HG03095 (cell line): ENCODE measurements around the gene AP3B1.

Source experiments
- ATAC-seq: cut with Tn5 transposase; IDR thresholded peaks from one replicate; pipeline ENCODE4 v1.9.1; 2021; ENCODE audit warnings: moderate library complexity; ENCODE audit not compliant: unreplicated experiment

AP3B1 gene

DNA sequence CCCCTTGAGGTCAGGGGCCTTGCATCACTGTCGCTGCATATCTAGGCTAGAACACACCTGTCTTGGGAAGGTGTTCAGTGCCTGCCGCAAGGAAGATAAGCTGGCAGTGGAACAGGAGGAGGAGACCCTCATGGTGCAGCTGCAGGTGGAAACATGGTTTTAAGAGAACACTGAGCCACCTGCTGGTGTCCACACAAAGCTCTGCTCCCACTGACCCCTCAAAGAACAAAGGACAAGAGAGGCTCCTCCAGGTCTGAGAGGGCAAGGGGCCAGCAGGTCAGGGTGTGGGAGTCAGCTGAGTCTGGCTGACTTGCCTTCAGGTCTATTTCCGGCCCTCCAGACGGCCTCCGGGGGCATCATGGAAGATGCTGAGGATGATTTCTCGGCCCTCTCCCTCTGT lies 308.2 kb downstream of the AP3B1 start:
- no peak for ATAC-seq

DNA sequence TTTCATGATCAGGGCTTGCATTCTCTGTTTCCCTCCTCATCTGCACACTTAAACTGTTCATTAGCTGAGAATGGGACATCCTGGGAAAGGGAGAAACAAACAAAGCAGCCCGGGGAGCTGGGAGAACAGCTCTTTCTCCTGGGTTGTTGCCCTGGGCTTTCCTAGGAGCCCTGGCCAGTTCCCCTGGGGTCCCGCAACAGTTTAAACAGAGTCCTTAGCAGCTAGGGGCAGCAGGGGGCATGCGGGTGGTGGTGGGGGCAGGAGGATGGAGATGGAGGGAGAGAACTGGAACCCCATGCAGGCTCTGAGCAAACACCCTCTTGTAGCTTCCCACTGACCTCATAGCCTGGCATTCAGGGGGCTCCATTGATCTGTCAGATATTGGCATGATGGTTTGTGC lies 309.3 kb downstream of the AP3B1 start:
- ATAC-seq, result no peak

DNA sequence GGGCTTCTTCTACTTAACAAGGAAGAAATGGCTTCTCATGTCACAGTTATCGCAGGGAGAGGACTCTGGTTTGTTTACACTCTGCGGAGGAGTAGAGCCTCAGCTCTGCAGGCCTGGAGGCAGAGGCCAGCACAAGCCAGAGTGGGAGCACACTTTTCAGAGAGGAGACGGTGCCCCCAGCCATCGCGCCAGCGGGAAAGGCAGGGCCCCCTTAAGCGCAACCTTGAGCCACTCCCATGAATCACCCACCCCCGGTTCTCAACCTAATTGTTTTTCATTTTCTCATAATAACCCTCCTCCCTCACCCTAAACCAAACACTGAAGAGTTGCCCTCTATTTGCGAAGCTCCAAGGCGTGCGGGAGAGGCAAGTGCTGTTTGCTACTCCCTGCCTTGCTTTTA lies 309.9 kb downstream of the AP3B1 start:
- no peak for ATAC-seq

DNA sequence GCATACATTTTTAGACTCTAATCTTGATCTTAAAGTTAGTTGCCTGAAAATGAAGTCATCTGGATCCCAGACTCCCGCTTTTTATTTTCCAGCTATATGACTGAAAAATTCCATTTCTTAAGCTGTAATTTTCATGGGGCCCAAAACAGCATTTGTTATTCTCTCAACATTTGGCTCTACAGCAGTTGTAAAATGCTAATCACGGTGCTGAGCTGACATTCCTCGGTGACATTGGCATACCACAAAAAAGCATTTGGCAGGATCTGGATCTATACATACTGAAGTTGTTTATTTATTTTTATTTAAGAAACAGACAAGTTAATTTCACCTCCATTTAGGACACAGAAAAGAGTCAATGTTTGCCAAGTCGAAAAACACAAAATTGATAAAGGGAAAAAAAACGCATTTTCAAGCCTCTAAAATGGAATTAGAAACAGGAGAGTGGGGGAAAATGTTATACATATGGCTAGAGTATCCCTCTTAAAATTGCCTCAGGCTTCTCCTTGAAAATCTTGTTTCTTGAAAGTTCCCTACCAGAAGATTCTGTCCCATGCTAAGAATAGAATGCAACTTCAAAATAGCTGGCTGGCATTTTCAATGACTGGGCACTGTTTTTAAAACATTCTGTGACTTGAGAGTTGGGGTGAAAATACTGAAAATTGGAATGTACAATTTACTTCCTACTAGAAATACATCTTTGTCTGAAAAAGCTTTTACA lies 310.9 kb downstream of the AP3B1 start:
- no peak for ATAC-seq

DNA sequence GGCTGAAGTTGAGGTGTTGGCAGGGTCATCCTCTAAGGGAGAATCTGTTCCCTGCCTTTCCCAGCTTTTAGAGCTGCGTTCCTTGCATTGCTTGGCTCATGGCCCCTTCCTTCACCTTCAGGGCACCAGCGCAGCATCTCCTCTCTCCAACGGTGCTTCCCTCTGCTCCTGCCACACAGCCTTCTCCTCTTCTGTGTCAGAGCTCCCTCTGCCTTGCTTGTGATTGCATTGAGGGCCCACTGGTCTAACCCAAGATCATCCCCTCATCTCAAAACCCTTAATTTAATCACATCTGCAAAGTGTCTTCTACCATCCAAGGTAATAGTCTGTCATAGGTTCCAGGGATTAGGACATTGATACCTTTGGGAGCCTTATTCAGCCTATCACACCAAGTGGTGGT lies 312.7 kb downstream of the AP3B1 start:
- ATAC-seq, result no peak

DNA sequence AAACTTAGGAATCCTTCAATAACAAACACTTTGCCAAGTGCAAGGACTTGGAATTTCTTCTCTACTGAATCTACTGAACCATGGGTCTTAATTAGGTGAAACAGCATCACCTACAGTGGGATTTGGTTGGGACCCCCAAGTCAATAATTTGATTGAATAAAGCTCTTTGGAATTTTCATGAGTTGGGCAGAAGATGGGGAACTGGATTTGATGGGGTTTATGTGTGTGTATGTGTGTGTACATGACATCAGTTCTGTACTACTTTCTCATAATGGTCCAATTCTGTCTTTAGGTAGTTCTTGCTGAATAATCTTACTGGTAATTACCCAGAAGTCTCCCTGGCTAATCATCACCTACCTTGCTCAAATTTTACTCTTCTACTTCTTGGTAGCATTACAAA lies 319.9 kb downstream of the AP3B1 start:
- ATAC-seq, result no peak

DNA sequence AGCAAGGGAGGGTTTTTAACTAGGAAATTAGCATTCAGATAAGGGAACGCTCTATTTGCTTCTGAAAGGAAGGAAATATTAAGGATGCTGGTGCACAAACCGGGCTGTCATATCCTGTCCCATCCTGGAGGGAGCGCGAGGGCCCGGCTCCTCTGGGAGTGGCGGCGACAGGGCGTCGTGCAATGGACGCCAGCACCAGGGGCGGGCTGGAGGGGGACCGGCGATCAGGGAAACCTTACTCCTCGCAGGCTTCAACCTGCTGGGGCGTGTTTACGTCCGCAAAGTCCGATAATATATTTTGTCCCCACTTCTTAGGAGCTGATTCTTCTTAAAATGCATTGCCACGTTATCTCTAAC lies 321.3 kb downstream of the AP3B1 start:
- ATAC-seq, result no peak

DNA sequence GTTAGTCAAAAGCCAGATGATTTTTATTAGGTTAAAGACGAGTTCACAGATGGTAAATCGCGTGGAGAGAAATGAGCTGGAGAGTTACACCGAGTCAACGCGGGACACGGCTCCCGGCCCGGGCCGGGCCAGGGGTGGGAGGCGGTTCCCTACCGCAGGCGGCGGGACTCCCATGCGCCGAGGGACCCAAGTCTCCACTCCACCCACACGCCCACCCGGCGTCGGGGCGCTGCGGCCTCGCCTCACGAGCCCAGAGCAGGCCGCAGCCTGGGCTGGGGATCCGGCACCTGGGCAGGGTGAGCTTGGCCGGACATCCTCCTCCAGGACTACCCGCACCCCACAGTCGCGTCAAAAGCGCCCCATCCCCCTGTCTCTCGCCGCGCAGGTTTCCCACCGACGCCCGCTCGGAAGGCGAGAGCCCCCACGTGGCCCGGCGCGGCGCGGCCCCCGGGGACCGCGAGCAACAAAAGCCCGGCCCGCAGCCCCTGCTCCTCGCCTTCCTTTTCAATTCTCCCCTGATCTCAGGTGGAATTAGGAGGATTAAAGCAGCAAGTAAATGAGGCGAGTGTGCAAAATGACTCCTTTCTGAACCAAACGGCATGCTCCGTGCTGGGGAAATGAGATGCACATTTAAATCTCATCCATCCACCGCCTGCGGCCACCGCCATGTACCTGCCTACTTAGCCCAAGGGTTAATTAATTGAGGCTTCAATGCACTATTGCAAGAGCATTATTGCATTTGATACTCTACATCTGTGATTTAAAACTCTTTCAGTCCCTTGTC lies 321.8 kb downstream of the AP3B1 start:
- ATAC-seq, result peak; percentile 56

DNA sequence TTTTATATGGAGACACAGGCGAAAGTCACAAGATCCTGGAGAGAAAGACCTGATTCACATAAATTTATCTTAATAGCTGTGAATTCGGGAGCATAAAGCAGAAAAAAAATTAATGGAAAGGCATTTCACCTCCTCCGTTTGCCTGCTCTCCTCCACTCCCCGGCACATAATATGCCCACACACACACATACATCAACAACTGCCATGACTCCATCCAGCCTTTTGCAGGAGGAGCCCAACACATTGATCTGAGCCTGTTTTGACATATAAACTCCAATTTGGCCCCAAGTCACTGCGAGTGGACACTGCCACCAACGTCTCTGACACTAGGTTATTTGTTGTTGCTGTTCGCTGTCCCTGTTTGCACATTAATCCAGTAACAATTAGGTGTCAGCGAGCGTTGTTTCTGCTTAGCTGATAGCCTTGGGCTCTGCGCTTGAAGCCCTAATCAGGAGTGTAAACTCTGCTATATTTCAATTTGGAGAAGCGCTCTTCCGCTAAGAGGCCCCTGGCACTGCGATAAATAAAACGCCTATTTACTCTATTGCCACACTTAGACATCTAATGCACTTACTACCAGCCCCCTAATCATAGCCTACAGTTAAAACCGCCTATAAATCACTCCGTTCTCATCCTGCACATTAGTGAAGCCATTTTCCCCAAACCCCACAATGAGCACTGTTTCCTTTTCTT lies 322.6 kb downstream of the AP3B1 start:
- ATAC-seq, result no peak

DNA sequence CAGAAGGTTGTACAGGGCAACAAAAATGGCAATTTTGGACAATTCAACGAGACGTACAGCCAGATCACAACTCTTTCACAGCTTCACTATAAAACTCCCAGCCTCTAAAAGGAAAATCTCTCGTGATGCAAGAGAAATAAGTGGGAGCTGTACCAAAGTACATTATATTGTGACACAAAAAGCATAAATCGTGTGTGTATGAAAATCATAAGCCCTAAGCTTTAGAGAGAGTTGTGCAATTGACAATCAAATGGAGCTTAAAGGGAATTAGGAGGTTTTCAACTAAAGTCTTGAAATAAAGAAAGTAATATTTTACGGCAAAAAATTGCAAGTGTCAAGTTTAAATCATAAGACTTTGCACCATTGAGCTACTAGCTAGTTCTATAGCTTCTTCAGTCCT lies 323.6 kb downstream of the AP3B1 start:
- no peak for ATAC-seq

DNA sequence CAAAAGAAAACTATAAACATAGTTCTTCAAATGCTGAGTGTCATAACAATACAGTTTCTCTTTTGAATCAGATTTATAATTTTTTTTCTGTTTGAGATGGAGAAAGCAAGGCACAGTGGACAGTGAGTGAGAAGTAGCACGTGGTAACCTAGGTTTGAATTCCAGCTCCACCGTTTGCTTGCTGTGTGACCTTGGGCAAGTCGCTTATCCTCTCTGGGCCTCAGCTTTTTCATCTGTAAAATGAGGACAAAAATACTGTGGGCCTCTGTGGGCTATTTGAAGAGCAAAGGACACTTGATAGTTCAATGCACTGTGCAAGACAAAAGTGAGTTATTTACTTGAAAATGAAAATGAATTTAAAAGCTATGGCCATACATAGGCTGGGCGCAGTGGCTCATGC lies 330.7 kb downstream of the AP3B1 start:
- ATAC-seq, result no peak

DNA sequence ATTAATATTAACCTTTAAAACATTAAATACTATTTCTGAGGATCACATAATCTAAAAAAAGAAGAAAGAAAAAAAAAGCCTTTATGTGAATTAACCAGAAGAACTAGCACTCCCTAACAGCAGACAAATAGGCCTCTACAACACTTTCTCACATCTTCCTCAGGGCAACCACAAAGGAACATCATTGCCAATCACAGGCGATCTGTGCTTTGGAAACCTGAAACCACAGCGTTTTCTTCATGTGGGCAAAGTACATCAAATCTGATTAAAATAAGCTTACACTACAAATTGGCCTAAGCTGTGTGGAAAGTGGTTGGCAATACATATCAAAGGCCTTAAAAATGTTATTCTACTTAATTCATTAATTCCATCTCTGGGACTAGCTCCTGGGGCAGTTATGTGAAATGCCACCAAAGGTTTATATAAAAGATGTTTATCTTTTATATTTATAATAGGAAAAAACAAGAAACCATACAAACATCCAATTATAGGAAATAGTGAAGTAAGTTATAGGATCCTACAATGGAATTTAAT lies 333.6 kb downstream of the AP3B1 start:
- no peak for ATAC-seq

DNA sequence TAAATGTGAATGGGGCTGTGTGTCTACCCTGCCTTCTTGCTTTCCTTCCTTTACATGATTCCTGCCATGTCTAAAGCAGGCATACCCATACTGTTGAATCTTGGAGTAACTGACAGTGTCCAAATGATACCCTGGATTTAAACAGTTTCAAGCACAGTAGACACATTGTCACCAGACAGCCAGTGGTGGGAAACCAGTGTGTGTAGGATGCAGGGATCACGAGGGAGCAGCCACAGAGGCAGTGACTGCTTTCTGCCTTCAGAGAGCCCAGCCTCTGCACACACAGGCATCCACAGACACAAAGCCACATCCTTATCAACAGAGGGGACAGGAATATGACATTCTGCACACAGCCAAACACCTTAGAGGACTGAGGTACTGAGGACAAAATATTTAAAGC lies 334.2 kb downstream of the AP3B1 start:
- ATAC-seq, result no peak

DNA sequence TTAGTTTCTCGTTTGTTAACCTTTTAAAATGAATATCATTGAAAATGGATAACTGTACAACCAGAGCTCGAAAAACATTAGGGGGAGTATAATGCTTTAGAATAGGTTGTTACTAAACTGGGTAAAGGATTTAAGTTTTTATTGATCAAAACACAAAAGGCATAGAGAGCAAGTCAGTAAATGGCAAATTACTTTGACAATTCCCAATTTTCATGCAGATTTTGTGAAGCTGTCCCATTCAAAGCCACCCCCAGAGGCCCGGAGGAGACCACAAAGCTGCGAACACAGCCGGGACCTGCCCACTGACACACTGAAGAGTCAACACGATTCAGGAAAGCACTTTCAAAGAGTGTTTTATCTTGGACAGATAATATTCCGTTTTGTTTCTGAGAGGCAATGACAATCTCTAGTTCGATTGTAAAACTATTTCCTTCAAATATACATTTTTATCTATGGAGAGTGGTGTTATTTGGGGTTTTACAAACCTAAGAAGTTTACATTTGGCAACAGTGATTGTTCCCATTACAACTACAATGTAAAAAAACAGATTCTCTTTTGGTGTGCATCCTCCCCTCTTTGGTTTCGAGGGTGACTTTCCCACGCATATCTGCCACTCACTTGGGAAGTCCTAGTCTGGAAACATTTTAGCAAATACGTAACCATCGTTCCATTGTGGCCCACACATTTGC lies 335.7 kb downstream of the AP3B1 start:
- no peak for ATAC-seq

DNA sequence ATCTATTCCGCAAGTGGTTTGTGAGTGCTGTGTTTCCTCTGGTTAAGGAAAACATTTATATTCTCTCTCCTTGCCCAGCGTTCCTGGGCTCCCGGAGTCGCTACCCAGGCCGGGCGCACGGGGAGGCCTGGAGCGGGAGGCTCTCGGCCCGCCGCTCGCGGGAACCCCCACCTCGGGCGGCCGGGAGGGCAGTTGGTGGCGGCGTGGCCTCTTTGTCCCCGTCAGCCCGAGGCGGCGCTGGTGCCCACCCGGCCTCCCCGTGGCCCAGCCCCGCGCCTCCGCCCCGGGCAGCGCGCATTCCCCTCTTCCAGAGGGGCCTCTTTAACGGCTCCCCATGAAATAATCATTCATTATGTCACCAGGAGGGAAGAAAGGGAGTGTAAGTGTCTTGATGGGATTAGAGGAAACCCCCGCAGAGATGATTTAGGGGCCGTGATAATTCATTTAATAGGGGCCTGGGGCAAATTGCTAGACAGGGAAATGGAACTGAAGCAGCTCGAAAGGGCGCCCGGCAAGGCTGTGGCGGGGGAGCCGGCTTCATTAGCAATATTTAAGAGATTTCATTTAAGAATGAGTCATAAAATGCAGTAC lies 336.5 kb downstream of the AP3B1 start:
- no peak for ATAC-seq

DNA sequence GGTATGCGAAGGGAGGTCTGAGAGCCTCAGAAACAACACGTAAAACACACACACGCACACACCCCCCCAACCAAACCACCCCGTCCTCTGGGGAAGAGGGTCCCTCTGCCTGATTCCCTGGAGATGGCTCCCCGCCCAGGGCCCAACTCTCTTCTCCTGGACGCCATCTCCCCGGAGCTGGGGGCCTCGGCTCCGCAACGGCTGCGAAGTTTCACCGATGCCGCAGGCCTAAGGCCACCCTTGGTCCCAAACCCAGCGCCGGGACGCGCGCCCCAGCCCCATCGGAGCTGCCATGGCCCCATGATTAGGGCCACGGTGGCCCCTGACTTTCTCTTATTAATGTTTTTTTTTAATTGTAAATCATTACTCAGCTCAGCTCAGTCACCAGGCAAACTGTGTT lies 337.0 kb downstream of the AP3B1 start:
- ATAC-seq, result no peak

DNA sequence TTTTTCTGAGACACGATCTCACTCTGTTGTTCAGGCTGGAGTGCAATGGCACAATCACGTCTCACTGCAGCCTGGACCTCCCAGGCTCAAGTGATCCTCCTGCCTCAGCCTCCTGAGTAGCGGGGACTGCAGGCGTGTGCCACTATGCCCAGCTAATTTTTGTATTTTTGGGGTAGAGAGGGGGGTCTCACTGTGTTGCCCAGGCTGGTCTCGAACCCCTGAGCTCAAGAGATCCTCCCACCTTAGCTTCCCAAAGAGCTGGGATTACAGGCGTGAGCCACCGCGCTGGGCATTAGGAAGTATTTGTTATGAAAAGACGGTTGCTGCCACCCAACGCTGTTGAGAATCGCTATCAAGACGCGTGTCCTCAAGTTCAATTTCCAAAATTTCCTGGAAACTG lies 337.4 kb downstream of the AP3B1 start:
- no peak for ATAC-seq

DNA sequence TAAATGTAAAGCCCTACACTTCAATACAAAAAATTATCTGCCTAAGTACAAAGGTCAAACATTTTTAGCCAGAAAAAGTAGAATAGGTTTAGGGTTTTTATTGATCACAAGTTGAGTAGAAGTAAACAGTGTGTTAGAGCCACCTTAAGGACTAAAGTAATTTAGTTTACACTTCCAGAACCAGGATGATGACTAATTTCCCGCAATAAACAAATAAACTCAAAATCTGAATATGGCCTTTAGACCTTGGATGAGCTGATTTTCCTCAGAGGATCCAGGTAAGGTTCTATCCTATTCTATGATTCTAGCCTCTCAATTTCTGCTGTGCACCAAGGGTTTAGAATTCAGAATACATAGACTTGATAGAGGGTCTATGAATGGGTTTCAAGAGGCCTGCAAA lies 338.9 kb downstream of the AP3B1 start:
- no peak for ATAC-seq

DNA sequence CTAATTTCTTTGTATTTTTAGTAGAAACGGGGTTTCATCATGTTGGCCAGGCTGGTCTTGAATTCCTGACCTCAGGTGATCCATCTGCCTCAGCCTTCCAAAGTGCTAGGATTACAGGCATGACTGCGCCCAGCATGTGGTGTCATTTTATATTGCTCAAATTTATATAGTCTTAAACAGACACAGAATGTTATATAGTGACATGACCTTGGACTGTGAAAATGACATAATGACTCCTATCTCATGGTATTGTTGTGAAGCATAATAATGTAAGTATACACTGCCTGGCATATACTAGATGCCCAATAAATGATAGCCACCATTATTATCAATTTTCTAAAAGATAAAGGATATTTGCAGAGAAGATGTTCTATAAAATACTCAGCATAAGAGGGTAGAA lies 341.1 kb downstream of the AP3B1 start:
- ATAC-seq, result no peak

DNA sequence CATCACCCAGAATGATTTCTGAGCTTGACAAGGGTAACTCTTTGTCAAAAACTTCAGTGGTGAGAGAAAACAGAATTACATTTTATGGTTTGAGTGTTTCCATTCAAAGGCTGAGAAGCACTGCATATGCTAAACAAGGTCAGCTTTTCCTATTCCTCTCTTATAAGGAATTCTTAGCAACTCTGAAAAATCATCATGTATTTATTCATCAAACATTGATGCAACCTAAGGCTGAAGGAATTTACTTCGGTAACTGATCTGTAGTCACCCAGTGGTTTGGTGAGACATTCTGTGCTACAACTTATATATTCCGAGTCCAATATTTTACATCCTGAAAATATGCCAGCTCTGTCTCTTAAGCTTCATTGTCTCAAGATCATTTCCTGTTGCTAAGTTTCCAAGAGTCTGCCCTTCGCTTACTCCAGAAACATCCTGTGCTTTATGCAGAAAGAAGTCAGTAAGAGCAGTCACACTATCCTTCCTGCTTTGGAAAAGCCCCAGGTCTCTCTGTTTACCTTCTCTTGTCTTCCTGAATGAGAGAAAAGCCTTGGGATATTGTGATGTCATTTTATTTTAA lies 341.8 kb downstream of the AP3B1 start:
- no peak for ATAC-seq
